Measurements from ENCODE around the gene STAT3. TPM values are rescaled to one million over a fixed set of nuclear protein-coding genes. Genes with fewer than 3 reads are reported as not detected.
A peak's percentile ranks its signal among the peaks of the same experiment; 100 is the strongest.

STAT3 gene
- total RNA-seq, 3 donors from 2014 or later (not counting 1 experiment from before 2014, with no cell fraction given): 190 to 246 (median 206) TPM

GRCh38 chr17:42347606-42348005, 40.6 kb downstream of the STAT3 start:
- Histone ChIP-seq H3K27me3 (ENCODE audit: control insufficient read depth, insufficient read depth, low read length) (no peaks in the 10 kb centered on the region), H3K9me3 (ENCODE audit: control insufficient read depth, insufficient read depth, low read length) (no peaks in the 10 kb centered on the region), H3K4me1 (ENCODE audit: control insufficient read depth, insufficient read depth, low read length) (no peaks in the 10 kb centered on the region), H3K4me3 (ENCODE audit: low read length) (no peak overlapping the region), H3K36me3 (ENCODE audit: control insufficient read depth, insufficient read depth, low read length) (peaks cover 25% of the 10 kb centered on the region), H3K27ac (ENCODE audit: low read length) (no peak overlapping the region)
- intact Hi-C loops (cut with micrococcal nuclease): no loop called here
- peaks cover 36 to 39% of the 10 kb centered on the region in 2 donors for H3K4me1 Mint-ChIP-seq
- DNase-seq: no peak
- WGBS (ENCODE audit: insufficient coverage): 97% methylated on average over 3 of the region's 3 CpGs
- no peaks in the 10 kb centered on the region for H3K9me3 Mint-ChIP-seq
- H3K27me3 Mint-ChIP-seq (ENCODE audit: low read depth in 2 of 2): no peaks in the 10 kb centered on the region
- H3K4me3 Mint-ChIP-seq: no peak overlapping the region
- no peak for ATAC-seq
- peak overlapping the region; percentile 39 to 53 for H3K27ac Mint-ChIP-seq
- H3K36me3 Mint-ChIP-seq: no peaks in the 10 kb centered on the region
- no peak for TF ChIP-seq CTCF (IDR thresholded peaks at IDR 0.05)

- no peaks in the 10 kb centered on the region for H3K9me3 ChIP-seq (ENCODE audit: control insufficient read depth, insufficient read depth, low read length)
- no peaks in the 10 kb centered on the region for H3K27me3 Mint-ChIP-seq (ENCODE audit: low read depth in 2 of 2)
Observed at GRCh38 chr17:42347198-42347597, 41.0 kb downstream of the STAT3 start.

GRCh38 chr17:42346481-42346880, 41.8 kb downstream of the STAT3 start:
- DNase-seq (no peak), ATAC-seq (no peak)
- Mint-ChIP-seq H3K4me1 (peaks cover 35 to 41% of the 10 kb centered on the region in 2 donors), H3K4me3 (no peak overlapping the region), H3K27me3 (ENCODE audit: low read depth in 2 of 2) (no peaks in the 10 kb centered on the region), H3K9me3 (no peaks in the 10 kb centered on the region), H3K27ac (no peak overlapping the region), H3K36me3 (no peaks in the 10 kb centered on the region)
- H3K4me3 ChIP-seq (ENCODE audit: low read length): no peak overlapping the region
- H3K4me1 ChIP-seq (ENCODE audit: control insufficient read depth, insufficient read depth, low read length): peaks cover 8% of the 10 kb centered on the region
- 100% methylated on average over 7 of the region's 8 CpGs for WGBS (ENCODE audit: insufficient coverage)
- H3K27ac ChIP-seq (ENCODE audit: low read length): no peak overlapping the region
- intact Hi-C loops (cut with micrococcal nuclease): no loop called here
- TF ChIP-seq CTCF (IDR thresholded peaks at IDR 0.05): no peak
- no peaks in the 10 kb centered on the region for H3K9me3 ChIP-seq (ENCODE audit: control insufficient read depth, insufficient read depth, low read length)
- peaks cover 30% of the 10 kb centered on the region for H3K36me3 ChIP-seq (ENCODE audit: control insufficient read depth, insufficient read depth, low read length)
- no peaks in the 10 kb centered on the region for H3K27me3 ChIP-seq (ENCODE audit: control insufficient read depth, insufficient read depth, low read length)

More at GRCh38 chr17:42347198-42347597, 41.0 kb downstream of the STAT3 start:
- intact Hi-C loops (cut with micrococcal nuclease): no loop called here
- ATAC-seq: no peak
- DNase-seq: no peak
- TF ChIP-seq CTCF (IDR thresholded peaks at IDR 0.05): no peak
- Mint-ChIP-seq H3K4me1 (peaks cover 33 to 39% of the 10 kb centered on the region in 2 donors), H3K36me3 (no peaks in the 10 kb centered on the region), H3K27ac (peak overlapping the region; percentile 39 to 53), H3K9me3 (no peaks in the 10 kb centered on the region), H3K4me3 (no peak overlapping the region)
- H3K27me3 ChIP-seq (ENCODE audit: control insufficient read depth, insufficient read depth, low read length): no peaks in the 10 kb centered on the region
- H3K4me3 ChIP-seq (ENCODE audit: low read length): no peak overlapping the region
- H3K4me1 ChIP-seq (ENCODE audit: control insufficient read depth, insufficient read depth, low read length): peaks cover 1% of the 10 kb centered on the region
- H3K36me3 ChIP-seq (ENCODE audit: control insufficient read depth, insufficient read depth, low read length): peaks cover 27% of the 10 kb centered on the region
- H3K27ac ChIP-seq (ENCODE audit: low read length): no peak overlapping the region

- DNase-seq (no peak), ATAC-seq (no peak)
- Mint-ChIP-seq H3K27me3 (ENCODE audit: low read depth in 2 of 2) (no peaks in the 10 kb centered on the region), H3K9me3 (no peaks in the 10 kb centered on the region), H3K27ac (no peak overlapping the region), H3K36me3 (no peaks in the 10 kb centered on the region), H3K4me1 (peaks cover 45 to 50% of the 10 kb centered on the region in 2 donors), H3K4me3 (no peak overlapping the region)
- H3K27me3 ChIP-seq (ENCODE audit: control insufficient read depth, insufficient read depth, low read length): no peaks in the 10 kb centered on the region
- no peaks in the 10 kb centered on the region for H3K9me3 ChIP-seq (ENCODE audit: control insufficient read depth, insufficient read depth, low read length)
- no peak overlapping the region for H3K4me3 ChIP-seq (ENCODE audit: low read length)
- no peak overlapping the region for H3K27ac ChIP-seq (ENCODE audit: low read length)
- WGBS (ENCODE audit: insufficient coverage): 92% methylated on average over 9 of the region's 13 CpGs
- intact Hi-C loops (cut with micrococcal nuclease): no loop called here
- H3K4me1 ChIP-seq (ENCODE audit: control insufficient read depth, insufficient read depth, low read length): peaks cover 16% of the 10 kb centered on the region
- no peak for TF ChIP-seq CTCF (IDR thresholded peaks at IDR 0.05)
- H3K36me3 ChIP-seq (ENCODE audit: control insufficient read depth, insufficient read depth, low read length): peaks cover 35% of the 10 kb centered on the region
Observed at GRCh38 chr17:42345396-42346073, 42.7 kb downstream of the STAT3 start.
